H9 (cell line): ENCODE measurements around the gene FAM163B. TPM values are rescaled to one million over a fixed set of nuclear protein-coding genes. Genes with fewer than 3 reads are reported as not detected.

Experiments used
- DNase-seq: peaks from one replicate; pipeline ENCODE4 v3.0.0-alpha.2; 2017
- H2AFZ ChIP-seq: one replicate; pipeline ENCODE4 v1.6.1; 2013; ENCODE audit warnings: mild to moderate bottlenecking, low read length, control low read depth, moderate library complexity
- H2AK5ac ChIP-seq: 2 replicates; pipeline ENCODE4 v1.6.1; 2013; ENCODE audit warnings: low read length, control low read depth, mixed read lengths; ENCODE audit not compliant: insufficient read length
- H2BK120ac ChIP-seq: one replicate; pipeline ENCODE4 v1.6.1; 2013; ENCODE audit warnings: low read depth, mild to moderate bottlenecking, low read length, control low read depth, inconsistent platforms; ENCODE audit not compliant: poor library complexity, severe bottlenecking
- H2BK12ac ChIP-seq: 2 replicates; pipeline ENCODE4 v1.6.1; 2013; ENCODE audit warnings: low read length, control low read depth, mixed read lengths, low read depth; ENCODE audit not compliant: insufficient read length
- H2BK15ac ChIP-seq: 2 replicates; pipeline ENCODE4 v1.6.1; 2013; ENCODE audit warnings: low read depth, low read length, control low read depth
- H2BK20ac ChIP-seq: one replicate; pipeline ENCODE4 v1.6.1; 2013; ENCODE audit warnings: low read depth, mild to moderate bottlenecking, low read length, control low read depth, inconsistent platforms; ENCODE audit not compliant: poor library complexity, severe bottlenecking
- H2BK5ac ChIP-seq: 2 replicates; pipeline ENCODE4 v1.6.1; 2013; ENCODE audit warnings: low read length, control low read depth, mixed read lengths; ENCODE audit not compliant: insufficient read length
- H3K14ac ChIP-seq: 2 replicates; pipeline ENCODE4 v1.6.1; 2013; ENCODE audit warnings: low read length, control low read depth; ENCODE audit not compliant: insufficient read depth
- H3K18ac ChIP-seq: 2 replicates; pipeline ENCODE4 v1.6.1; 2013; ENCODE audit warnings: low read depth, mild to moderate bottlenecking, mixed read lengths, low read length, control low read depth; ENCODE audit not compliant: insufficient read length
- H3K23ac ChIP-seq: 2 replicates; pipeline ENCODE4 v1.6.1; 2013; ENCODE audit warnings: low read length, control low read depth, mixed read lengths, low read depth; ENCODE audit not compliant: insufficient read length
- H3K23me2 ChIP-seq: 2 replicates; pipeline ENCODE4 v1.6.1; 2013; ENCODE audit warnings: low read depth, mild to moderate bottlenecking, mixed read lengths, low read length, control low read depth; ENCODE audit not compliant: insufficient read length, poor library complexity, severe bottlenecking
- H3K27ac ChIP-seq: 2 replicates; pipeline ENCODE4 v1.5.1; 2013; ENCODE audit warnings: low read length, control low read depth, mixed read lengths, low read depth; ENCODE audit not compliant: insufficient read length
- H3K27me3 ChIP-seq: 2 replicates; pipeline ENCODE4 v1.6.1; 2013; ENCODE audit warnings: low read length, control low read depth, inconsistent platforms; ENCODE audit not compliant: insufficient read depth
- H3K4ac ChIP-seq: 2 replicates; pipeline ENCODE4 v1.6.1; 2013; ENCODE audit warnings: low read depth, mild to moderate bottlenecking, control low read depth, inconsistent platforms, low read length, moderate library complexity
- H3K4me1 ChIP-seq: 2 replicates; pipeline ENCODE4 v1.6.1; 2013; ENCODE audit warnings: low read length, control low read depth, inconsistent platforms; ENCODE audit not compliant: insufficient read depth
- H3K4me2 ChIP-seq: 2 replicates; pipeline ENCODE4 v1.6.1; 2013; ENCODE audit warnings: low read length, control low read depth, mixed read lengths; ENCODE audit not compliant: insufficient read length, insufficient read depth
- H3K56ac ChIP-seq: 2 replicates; pipeline ENCODE4 v1.6.1; 2013; ENCODE audit warnings: low read depth, mild to moderate bottlenecking, mixed read lengths, low read length, control low read depth; ENCODE audit not compliant: insufficient read length
- H3K79me1 ChIP-seq: 2 replicates; pipeline ENCODE4 v1.6.1; 2013; ENCODE audit warnings: low read depth, mild to moderate bottlenecking, moderate library complexity, low read length, control low read depth, inconsistent platforms; ENCODE audit not compliant: insufficient read depth, poor library complexity, severe bottlenecking
- H3K79me2 ChIP-seq: 2 replicates; pipeline ENCODE4 v1.6.1; 2013; ENCODE audit warnings: low read length, control low read depth, inconsistent platforms; ENCODE audit not compliant: insufficient read depth
- H3K9ac ChIP-seq: 2 replicates; pipeline ENCODE4 v1.6.1; 2013; ENCODE audit warnings: low read length, control low read depth, mixed read lengths; ENCODE audit not compliant: insufficient read length; ENCODE audit errors: extremely low read depth
- H3K9me3 ChIP-seq: one replicate; pipeline ENCODE4 v1.6.1; 2013; ENCODE audit warnings: low read depth, low read length, inconsistent platforms; ENCODE audit not compliant: control insufficient read depth
- H3T11ph ChIP-seq: one replicate; pipeline ENCODE4 v1.6.1; 2013; ENCODE audit warnings: mild to moderate bottlenecking, low read length, control low read depth, inconsistent platforms
- H4K20me1 ChIP-seq: one replicate; pipeline ENCODE4 v1.6.1; 2013; ENCODE audit not compliant: control insufficient read depth, insufficient read length, insufficient read depth
- H4K5ac ChIP-seq: 2 replicates; pipeline ENCODE4 v1.6.1; 2013; ENCODE audit warnings: low read depth, mild to moderate bottlenecking, mixed read lengths, low read length, control low read depth; ENCODE audit not compliant: insufficient read length
- H4K8ac ChIP-seq: replicated peaks from 2 replicates; pipeline ENCODE4 v1.6.1; 2013; ENCODE audit warnings: low read length, control low read depth, mixed read lengths, low read depth; ENCODE audit not compliant: insufficient read length
- H4K91ac ChIP-seq: 2 replicates; pipeline ENCODE4 v1.6.1; 2013; ENCODE audit warnings: low read depth, mild to moderate bottlenecking, moderate library complexity, mixed read lengths, low read length, control low read depth; ENCODE audit not compliant: insufficient read length
- H3K27ac Mint-ChIP-seq, 3 experiments: 2 replicates in 2 of 3; 3 replicates in 1 of 3; pipeline ENCODE4 v1.8.0; 2020 to 2021; ENCODE audit warnings: mixed read lengths in 3 of 3, mild to moderate bottlenecking in 1 of 3, moderate library complexity in 1 of 3
- H3K27me3 Mint-ChIP-seq: 2 replicates; pipeline ENCODE4 v1.8.0; 2021; ENCODE audit warnings: low read depth, mild to moderate bottlenecking, moderate library complexity, mixed read lengths
- H3K36me3 Mint-ChIP-seq, 3 experiments: 2 replicates in 2 of 3; 3 replicates in 1 of 3; pipeline ENCODE4 v1.8.0; 2020 to 2021; ENCODE audit warnings: low read depth in 3 of 3, mixed read lengths in 3 of 3; ENCODE audit not compliant: insufficient read depth in 1 of 3
- H3K4me1 Mint-ChIP-seq, 2 experiments: 2 replicates each; pipeline ENCODE4 v1.8.0; 2020; ENCODE audit warnings: mixed read lengths in 2 of 2
- H3K4me3 Mint-ChIP-seq, 2 experiments: 2 replicates in 1 of 2; 3 replicates in 1 of 2; pipeline ENCODE4 v1.8.0; 2020 to 2021; ENCODE audit warnings: mild to moderate bottlenecking in 2 of 2, mixed read lengths in 2 of 2, moderate library complexity in 1 of 2
- H3K9me3 Mint-ChIP-seq, 2 experiments: 2 replicates in 1 of 2; 3 replicates in 1 of 2; pipeline ENCODE4 v1.8.0; 2020; ENCODE audit warnings: mild to moderate bottlenecking in 2 of 2, mixed read lengths in 2 of 2, moderate library complexity in 1 of 2
- CTCF ChIP-seq: fragments of 200-600 bp; sonication (generic); conservative IDR thresholded peaks from 3 replicates; pipeline ENCODE4 v1.8.0; 2021; ENCODE audit warnings: antibody characterized with exemption, mild to moderate bottlenecking
- WGBS: extraction: QIAGEN DNeasy Blood & Tissue Kit; methylation state at CpG from one replicate; pipeline ENCODE4 v1.1.7; 2013; ENCODE audit warnings: missing lambda C conversion rate, low lambda C conversion rate, mixed read lengths; ENCODE audit not compliant: insufficient read length; ENCODE audit errors: extremely low coverage; 5-methylcytosine and 5-hydroxymethylcytosine counted together
- total RNA-seq: library from RNA; stranded (reverse); gene quantifications from 2 replicates; pipeline ENCODE4 v1.2.1, GENCODE V29; 2021

FAM163B gene
- total RNA-seq, 1 experiment from 2014 or later: 0.39 TPM

- H3K4me3 Mint-ChIP-seq: peak overlapping the region; percentile 12 to 70; a peak in 4 of 5 replicates
- H3K4me1 Mint-ChIP-seq: peaks cover 9 to 32% of the 10 kb centered on the region in 2 experiments
- Histone ChIP-seq H2BK5ac (no peak overlapping the region), H3K27ac (no peak overlapping the region), H4K8ac (no peak overlapping the region), H2BK12ac (no peak overlapping the region), H3K4me2 (peak overlapping the region; percentile 43), H3K4me1 (no peaks in the 10 kb centered on the region), H3K9me3 (no peaks in the 10 kb centered on the region), H2BK120ac (no peak overlapping the region), H2BK20ac (no peak overlapping the region), H3K23me2 (peaks cover 3% of the 10 kb centered on the region), H2BK15ac (no peak overlapping the region; the same call in 1 of the 2 replicates), H3K27me3 (peaks cover 8% of the 10 kb centered on the region; the same call in 1 of the 2 replicates), H3K79me1 (no peaks in the 10 kb centered on the region), H3K23ac (no peak overlapping the region), H2AK5ac (no peak overlapping the region), H4K91ac (no peak overlapping the region), H3K79me2 (no peaks in the 10 kb centered on the region), H4K5ac (no peak overlapping the region), H3K4ac (no peak overlapping the region), H2AFZ (no peak overlapping the region), H3T11ph (no peak overlapping the region), H3K14ac (no peak overlapping the region), H3K56ac (no peak overlapping the region), H4K20me1 (no peaks in the 10 kb centered on the region), H3K9ac (no peak overlapping the region), H3K18ac (no peak overlapping the region)
- DNase-seq: no peak
- no peaks in the 10 kb centered on the region; a peak in 1 of 5 replicates for H3K9me3 Mint-ChIP-seq
- no peaks in the 10 kb centered on the region for H3K36me3 Mint-ChIP-seq
- WGBS: no CpG with 5 or more reads among the region's 7 CpGs
- no peak for TF ChIP-seq CTCF
- no peak overlapping the region for H3K27ac Mint-ChIP-seq
- H3K27me3 Mint-ChIP-seq: peaks cover 73% of the 10 kb centered on the region
Observed at GRCh38 chr9:133608382-133608781, 807 bp downstream of the FAM163B start.
